ENCODE measurements around the gene FGB.

The FGB gene

DNA sequence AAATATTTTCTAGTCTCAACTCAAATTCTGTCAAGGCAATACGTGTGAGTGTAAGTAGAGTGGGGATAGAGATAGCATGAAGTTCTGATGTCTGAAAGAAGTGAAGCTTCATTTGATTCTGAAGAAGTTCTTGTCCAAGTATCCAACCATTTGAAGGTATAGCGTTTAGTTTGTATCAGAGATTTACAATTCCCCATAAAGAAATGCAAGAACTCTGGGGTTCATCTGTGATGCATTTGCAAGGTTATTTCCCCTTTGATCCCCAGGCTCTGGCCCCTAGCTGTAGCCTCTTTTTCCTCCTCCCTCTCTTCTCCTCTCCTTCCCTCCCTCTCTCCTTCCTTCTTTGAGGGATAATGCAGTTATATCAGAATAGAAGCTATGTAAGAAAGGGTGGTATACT is 19.9 kb downstream of the FGB start:
- no peak overlapping the region for H3K4me3 ChIP-seq (ENCODE audit: low read length)
- no peak overlapping the region for H3K4me2 ChIP-seq (ENCODE audit: low read length)
- no peak for DNase-seq
- no peak overlapping the region for H3K9ac ChIP-seq (ENCODE audit: low read length)
- WGBS (ENCODE audit: extremely low coverage, insufficient coverage, low lambda C conversion rate), result no CpG with 5 or more reads among the region's 2 CpGs
- no peak overlapping the region for H4K5ac ChIP-seq (ENCODE audit: low read length)
- no peak overlapping the region for H4K8ac ChIP-seq (ENCODE audit: low read depth, low read length)
- H3K36me3 ChIP-seq (ENCODE audit: control insufficient read depth, insufficient read depth, low read length), result no peaks in the 10 kb centered on the region
- no peak overlapping the region for H3K56ac ChIP-seq (ENCODE audit: low read length)
- no peak overlapping the region for H2BK120ac ChIP-seq (ENCODE audit: low read depth, low read length)
- no peaks in the 10 kb centered on the region for H3K27me3 ChIP-seq (ENCODE audit: insufficient read depth, low read length, poor library complexity)
- no peak overlapping the region for H2BK5ac ChIP-seq (ENCODE audit: low read length)
- no peaks in the 10 kb centered on the region for H3K79me2 ChIP-seq (ENCODE audit: control insufficient read depth, insufficient read depth, low read length)
- H2AK5ac ChIP-seq (ENCODE audit: low read length), result no peak overlapping the region
- no peaks in the 10 kb centered on the region for H3K4me1 ChIP-seq (ENCODE audit: control insufficient read depth, low read depth, low read length)
- no peak overlapping the region for H3K23ac ChIP-seq (ENCODE audit: low read length)
- no peak overlapping the region for H3K18ac ChIP-seq (ENCODE audit: low read length)
- H3K27ac ChIP-seq (ENCODE audit: low read depth, low read length), result no peak overlapping the region
- H2BK15ac ChIP-seq (replicated peaks; ENCODE audit: low read depth), result no peak overlapping the region
- no peaks in the 10 kb centered on the region for H3K79me1 ChIP-seq (ENCODE audit: low read length)
- no peak overlapping the region for H3K4ac ChIP-seq (ENCODE audit: low read depth, low read length)

DNA sequence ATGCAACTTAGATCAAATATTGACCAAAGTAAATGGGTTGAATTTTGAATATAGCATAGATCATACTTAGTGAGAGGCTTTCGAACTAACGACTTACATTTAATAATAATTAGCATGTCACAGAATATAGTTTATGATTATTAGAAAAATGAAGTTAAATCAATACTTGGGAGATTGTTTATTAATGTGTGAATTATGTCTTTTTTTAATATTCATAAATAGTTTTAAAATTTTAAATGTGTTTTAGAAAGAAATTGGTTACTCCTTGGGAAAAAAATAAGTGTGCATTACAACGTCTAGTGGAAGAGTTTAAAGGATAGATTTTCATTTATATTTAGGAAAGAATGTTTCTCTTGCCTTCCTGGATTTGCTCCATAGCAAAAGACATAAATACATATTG is 20.4 kb downstream of the FGB start:
- Histone ChIP-seq H2BK15ac (replicated peaks; ENCODE audit: low read depth) (no peak overlapping the region), H3K4me2 (ENCODE audit: low read length) (no peak overlapping the region), H3K36me3 (ENCODE audit: control insufficient read depth, insufficient read depth, low read length) (no peaks in the 10 kb centered on the region), H3K9ac (ENCODE audit: low read length) (no peak overlapping the region), H3K79me1 (ENCODE audit: low read length) (no peaks in the 10 kb centered on the region), H2BK120ac (ENCODE audit: low read depth, low read length) (no peak overlapping the region), H3K4ac (ENCODE audit: low read depth, low read length) (no peak overlapping the region), H3K23ac (ENCODE audit: low read length) (no peak overlapping the region), H3K18ac (ENCODE audit: low read length) (no peak overlapping the region), H4K5ac (ENCODE audit: low read length) (no peak overlapping the region), H2AK5ac (ENCODE audit: low read length) (no peak overlapping the region), H4K8ac (ENCODE audit: low read depth, low read length) (no peak overlapping the region), H3K56ac (ENCODE audit: low read length) (no peak overlapping the region), H3K27ac (ENCODE audit: low read depth, low read length) (no peak overlapping the region), H3K4me1 (ENCODE audit: control insufficient read depth, low read depth, low read length) (no peaks in the 10 kb centered on the region), H3K4me3 (ENCODE audit: low read length) (no peak overlapping the region), H3K79me2 (ENCODE audit: control insufficient read depth, insufficient read depth, low read length) (no peaks in the 10 kb centered on the region), H2BK5ac (ENCODE audit: low read length) (no peak overlapping the region), H3K27me3 (ENCODE audit: insufficient read depth, low read length, poor library complexity) (no peaks in the 10 kb centered on the region)
- 100% methylated on average over 1 of the region's 3 CpGs for WGBS (ENCODE audit: extremely low coverage, insufficient coverage, low lambda C conversion rate)
- no peak for DNase-seq

- H3K27me3 ChIP-seq (ENCODE audit: insufficient read depth, low read length, poor library complexity), result no peaks in the 10 kb centered on the region
- no peak overlapping the region for H3K4ac ChIP-seq (ENCODE audit: low read depth, low read length)
- H4K5ac ChIP-seq (ENCODE audit: low read length), result no peak overlapping the region
- H3K79me1 ChIP-seq (ENCODE audit: low read length), result no peaks in the 10 kb centered on the region
- H3K4me3 ChIP-seq (ENCODE audit: low read length), result no peak overlapping the region
- H3K9ac ChIP-seq (ENCODE audit: low read length), result no peak overlapping the region
- H2BK15ac ChIP-seq (replicated peaks; ENCODE audit: low read depth), result no peak overlapping the region
- H2AK5ac ChIP-seq (ENCODE audit: low read length), result no peak overlapping the region
- H3K4me2 ChIP-seq (ENCODE audit: low read length), result no peak overlapping the region
- no peak overlapping the region for H3K56ac ChIP-seq (ENCODE audit: low read length)
- H3K36me3 ChIP-seq (ENCODE audit: control insufficient read depth, insufficient read depth, low read length), result no peaks in the 10 kb centered on the region
- H2BK120ac ChIP-seq (ENCODE audit: low read depth, low read length), result no peak overlapping the region
- H2BK5ac ChIP-seq (ENCODE audit: low read length), result no peak overlapping the region
- DNase-seq, result no peak
- H3K27ac ChIP-seq (ENCODE audit: low read depth, low read length), result no peak overlapping the region
- no peak overlapping the region for H3K23ac ChIP-seq (ENCODE audit: low read length)
- no peak overlapping the region for H3K18ac ChIP-seq (ENCODE audit: low read length)
- H4K8ac ChIP-seq (ENCODE audit: low read depth, low read length), result no peak overlapping the region
- H3K79me2 ChIP-seq (ENCODE audit: control insufficient read depth, insufficient read depth, low read length), result no peaks in the 10 kb centered on the region
- H3K4me1 ChIP-seq (ENCODE audit: control insufficient read depth, low read depth, low read length), result no peaks in the 10 kb centered on the region
Measured at GRCh38 chr4:154583677-154584076, 20.9 kb downstream of the FGB start.

DNA sequence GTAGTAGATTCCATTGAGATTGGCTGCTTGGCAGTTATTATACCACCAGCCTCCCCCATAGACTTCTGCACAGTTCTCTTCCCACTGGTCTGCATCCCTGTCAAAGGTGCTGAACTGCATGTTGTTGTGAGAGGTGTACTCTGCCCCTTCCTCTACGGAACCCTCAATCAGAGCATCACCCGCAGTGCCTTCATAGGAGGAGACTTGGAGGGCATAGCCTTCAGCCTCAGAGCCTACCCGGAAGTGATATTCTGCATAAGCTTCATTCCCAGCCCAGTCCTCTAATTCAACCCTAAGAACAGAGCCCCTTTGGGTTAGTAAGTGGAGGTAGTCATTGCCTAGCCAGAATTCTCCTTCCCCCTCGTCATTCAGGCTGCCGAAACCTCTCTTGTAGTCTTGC is 21.4 kb downstream of the FGB start:
- H3K27ac ChIP-seq (ENCODE audit: low read depth, low read length), result no peak overlapping the region
- H2BK15ac ChIP-seq (replicated peaks; ENCODE audit: low read depth), result no peak overlapping the region
- H3K27me3 ChIP-seq (ENCODE audit: insufficient read depth, low read length, poor library complexity), result no peaks in the 10 kb centered on the region
- no peak overlapping the region for H3K4me2 ChIP-seq (ENCODE audit: low read length)
- WGBS (ENCODE audit: extremely low coverage, insufficient coverage, low lambda C conversion rate), result no CpG with 5 or more reads among the region's 5 CpGs
- H3K36me3 ChIP-seq (ENCODE audit: control insufficient read depth, insufficient read depth, low read length), result no peaks in the 10 kb centered on the region
- H2BK120ac ChIP-seq (ENCODE audit: low read depth, low read length), result no peak overlapping the region
- no peak overlapping the region for H3K56ac ChIP-seq (ENCODE audit: low read length)
- H3K79me2 ChIP-seq (ENCODE audit: control insufficient read depth, insufficient read depth, low read length), result no peaks in the 10 kb centered on the region
- no peak overlapping the region for H4K8ac ChIP-seq (ENCODE audit: low read depth, low read length)
- H2BK5ac ChIP-seq (ENCODE audit: low read length), result no peak overlapping the region
- no peak for DNase-seq
- no peak overlapping the region for H3K18ac ChIP-seq (ENCODE audit: low read length)
- no peak overlapping the region for H3K4me3 ChIP-seq (ENCODE audit: low read length)
- H3K79me1 ChIP-seq (ENCODE audit: low read length), result no peaks in the 10 kb centered on the region
- no peak overlapping the region for H3K4ac ChIP-seq (ENCODE audit: low read depth, low read length)
- H3K4me1 ChIP-seq (ENCODE audit: control insufficient read depth, low read depth, low read length), result no peaks in the 10 kb centered on the region
- no peak overlapping the region for H3K9ac ChIP-seq (ENCODE audit: low read length)
- H3K23ac ChIP-seq (ENCODE audit: low read length), result no peak overlapping the region
- no peak overlapping the region for H4K5ac ChIP-seq (ENCODE audit: low read length)
- H2AK5ac ChIP-seq (ENCODE audit: low read length), result no peak overlapping the region

- Histone ChIP-seq H3K4ac (ENCODE audit: low read depth, low read length) (no peak overlapping the region), H3K4me2 (ENCODE audit: low read length) (no peak overlapping the region), H3K56ac (ENCODE audit: low read length) (no peak overlapping the region), H2BK5ac (ENCODE audit: low read length) (no peak overlapping the region), H3K27ac (ENCODE audit: low read depth, low read length) (no peak overlapping the region), H2AK5ac (ENCODE audit: low read length) (no peak overlapping the region), H3K27me3 (ENCODE audit: insufficient read depth, low read length, poor library complexity) (no peaks in the 10 kb centered on the region), H3K79me1 (ENCODE audit: low read length) (no peaks in the 10 kb centered on the region), H3K4me1 (ENCODE audit: control insufficient read depth, low read depth, low read length) (no peaks in the 10 kb centered on the region), H2BK120ac (ENCODE audit: low read depth, low read length) (no peak overlapping the region), H4K8ac (ENCODE audit: low read depth, low read length) (no peak overlapping the region), H3K9ac (ENCODE audit: low read length) (no peak overlapping the region), H3K4me3 (ENCODE audit: low read length) (no peak overlapping the region), H3K36me3 (ENCODE audit: control insufficient read depth, insufficient read depth, low read length) (no peaks in the 10 kb centered on the region), H3K18ac (ENCODE audit: low read length) (no peak overlapping the region), H4K5ac (ENCODE audit: low read length) (no peak overlapping the region), H2BK15ac (replicated peaks; ENCODE audit: low read depth) (no peak overlapping the region), H3K79me2 (ENCODE audit: control insufficient read depth, insufficient read depth, low read length) (no peaks in the 10 kb centered on the region), H3K23ac (ENCODE audit: low read length) (no peak overlapping the region)
- WGBS (ENCODE audit: extremely low coverage, insufficient coverage, low lambda C conversion rate), result no CpG with 5 or more reads among the region's 10 CpGs
- DNase-seq, result no peak
Measured at GRCh38 chr4:154585369-154586018, 22.7 kb downstream of the FGB start.

- no CpG with 5 or more reads among the region's 13 CpGs for WGBS (ENCODE audit: extremely low coverage, insufficient coverage, low lambda C conversion rate)
- Histone ChIP-seq H3K18ac (ENCODE audit: low read length) (no peak overlapping the region), H2AK5ac (ENCODE audit: low read length) (no peak overlapping the region), H3K9ac (ENCODE audit: low read length) (no peak overlapping the region), H3K4me2 (ENCODE audit: low read length) (no peak overlapping the region), H3K36me3 (ENCODE audit: control insufficient read depth, insufficient read depth, low read length) (no peaks in the 10 kb centered on the region), H2BK15ac (replicated peaks; ENCODE audit: low read depth) (no peak overlapping the region), H2BK120ac (ENCODE audit: low read depth, low read length) (no peak overlapping the region), H2BK5ac (ENCODE audit: low read length) (no peak overlapping the region), H3K4me1 (ENCODE audit: control insufficient read depth, low read depth, low read length) (no peaks in the 10 kb centered on the region), H3K27me3 (ENCODE audit: insufficient read depth, low read length, poor library complexity) (no peaks in the 10 kb centered on the region), H3K56ac (ENCODE audit: low read length) (no peak overlapping the region), H3K4ac (ENCODE audit: low read depth, low read length) (no peak overlapping the region), H3K4me3 (ENCODE audit: low read length) (no peak overlapping the region), H4K5ac (ENCODE audit: low read length) (no peak overlapping the region), H3K27ac (ENCODE audit: low read depth, low read length) (no peak overlapping the region), H3K79me2 (ENCODE audit: control insufficient read depth, insufficient read depth, low read length) (no peaks in the 10 kb centered on the region), H3K79me1 (ENCODE audit: low read length) (no peaks in the 10 kb centered on the region), H3K23ac (ENCODE audit: low read length) (no peak overlapping the region), H4K8ac (ENCODE audit: low read depth, low read length) (no peak overlapping the region)
- DNase-seq, result no peak
Measured at GRCh38 chr4:154586296-154587033, 23.7 kb downstream of the FGB start.

Data from mesendoderm (in vitro differentiated cells).